GM10266 (cell line): ENCODE data around the gene KDM4C.

Experiments used
- DNase-seq: peaks from one replicate; pipeline ENCODE4 v3.0.0; 2012; ENCODE audit errors: extremely low spot score
- CTCF ChIP-seq: IDR thresholded peaks from 2 replicates; pipeline ENCODE4 v1.5.1; 2012; ENCODE audit warnings: mild to moderate bottlenecking, low read depth; ENCODE audit not compliant: control insufficient read depth, insufficient read depth; ENCODE audit errors: missing control alignments

Gene KDM4C

GRCh38 chr9:6844267-6844666 lies 86.5 kb downstream of the KDM4C start:
- no peak for DNase-seq
- TF ChIP-seq CTCF: no peak

- DNase-seq: no peak
- TF ChIP-seq CTCF: no peak
Observed at GRCh38 chr9:6845128-6845826, 87.5 kb downstream of the KDM4C start.

- no peak for DNase-seq
- no peak for TF ChIP-seq CTCF
Observed at GRCh38 chr9:6845880-6846279, 88.1 kb downstream of the KDM4C start.

GRCh38 chr9:6852243-6852963 lies 94.6 kb downstream of the KDM4C start:
- TF ChIP-seq CTCF: no peak

GRCh38 chr9:6855860-6856259 lies 98.1 kb downstream of the KDM4C start:
- no peak for DNase-seq
- no peak for TF ChIP-seq CTCF

More at GRCh38 chr9:6852243-6852963, 94.6 kb downstream of the KDM4C start:
- DNase-seq: no peak

GRCh38 chr9:6864102-6864501 lies 106.3 kb downstream of the KDM4C start:
- TF ChIP-seq CTCF: no peak
- DNase-seq: no peak
